T-helper 17 cell (primary cell): Measurements from ENCODE around the gene SERTAD2. TPM values are rescaled to one million over a fixed set of nuclear protein-coding genes. Genes with fewer than 3 reads are reported as not detected.
A peak's percentile ranks its signal among the peaks of the same experiment; 100 is the strongest.

Experiments
- ATAC-seq: fragments of 150-1000 bp; cut with Tn5 transposase; 2 replicates; pipeline ENCODE4 v1.10.0; 2021; ENCODE audit warnings: mild to moderate bottlenecking, moderate library complexity
- DNase-seq, 3 donors: peaks; one replicate each; pipeline versions ENCODE4 v3.0.0 to v3.0.0-alpha.2; 2020 to 2021
- H3K9me3 ChIP-seq: one replicate; pipeline ENCODE4 v1.7.0; 2013; ENCODE audit warnings: low read length, mild to moderate bottlenecking; ENCODE audit not compliant: control insufficient read depth, poor library complexity, severe bottlenecking
- H3K27ac Mint-ChIP-seq: one replicate; pipeline ENCODE4 v1.8.0; 2022; ENCODE audit warnings: mild to moderate bottlenecking, moderate library complexity, mixed read lengths
- H3K27me3 Mint-ChIP-seq: one replicate; pipeline ENCODE4 v1.8.0; 2022; ENCODE audit warnings: mixed read lengths
- H3K36me3 Mint-ChIP-seq: one replicate; pipeline ENCODE4 v1.8.0; 2022; ENCODE audit warnings: low read depth, mixed read lengths
- H3K4me1 Mint-ChIP-seq: one replicate; pipeline ENCODE4 v1.8.0; 2022; ENCODE audit warnings: mild to moderate bottlenecking, mixed read lengths
- H3K4me3 Mint-ChIP-seq: one replicate; pipeline ENCODE4 v1.8.0; 2022; ENCODE audit warnings: mild to moderate bottlenecking, moderate library complexity, mixed read lengths
- total RNA-seq, 4 donors: library from RNA in 2 of 4; stranded (reverse) in 2 of 4; gene quantifications; one replicate each; pipeline ENCODE4 v1.2.3 and lab custom pipeline; 2022 to 2026

The SERTAD2 gene
- total RNA-seq, 2 donors from 2014 or later, result 26.4 to 31.1 TPM

DNA sequence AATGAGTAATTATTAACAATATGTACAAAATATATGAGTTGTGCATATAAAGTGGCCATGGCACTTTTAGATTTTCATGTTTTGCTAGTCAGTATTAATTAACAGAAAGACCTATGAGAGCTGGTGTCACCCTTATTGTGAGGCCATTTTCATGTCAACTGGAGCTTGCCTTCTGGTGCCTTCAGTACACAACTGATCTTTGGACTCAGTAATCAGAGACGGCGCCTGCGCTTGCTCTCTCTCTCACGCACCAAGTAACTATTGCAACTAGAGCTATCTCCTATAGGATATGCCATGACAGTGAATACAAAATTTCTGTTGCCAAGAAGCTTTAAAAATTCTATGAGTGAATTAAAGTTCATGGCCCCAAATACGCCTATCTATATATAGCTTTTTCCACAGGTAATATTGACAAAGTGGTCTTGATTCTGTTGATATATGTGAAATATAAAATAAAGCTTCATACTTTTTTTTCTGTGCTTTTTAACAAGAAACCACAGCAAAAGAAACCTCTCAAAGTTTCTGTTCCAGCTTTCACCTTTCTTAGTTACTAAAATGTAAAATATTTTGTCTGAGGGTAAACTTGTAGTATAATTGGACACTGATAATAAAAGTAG is 2.9 kb downstream of the SERTAD2 start:
- Mint-ChIP-seq H3K27me3 (no peaks in the 10 kb centered on the region), H3K4me3 (no peak overlapping the region), H3K36me3 (no peaks in the 10 kb centered on the region), H3K27ac (no peak overlapping the region), H3K4me1 (peaks cover 32% of the 10 kb centered on the region)
- no peak for DNase-seq
- no peak for ATAC-seq
- no peaks in the 10 kb centered on the region for H3K9me3 ChIP-seq

GRCh38 chr2:64650296-64650695 is 3.4 kb downstream of the SERTAD2 start:
- Mint-ChIP-seq H3K36me3 (no peaks in the 10 kb centered on the region), H3K4me3 (no peak overlapping the region), H3K27me3 (no peaks in the 10 kb centered on the region), H3K27ac (peak overlapping the region; percentile 11), H3K4me1 (peaks cover 28% of the 10 kb centered on the region)
- H3K9me3 ChIP-seq, result no peaks in the 10 kb centered on the region
- ATAC-seq (no peak), DNase-seq (no peak)

- H3K4me1 Mint-ChIP-seq, result peaks cover 29% of the 10 kb centered on the region
- H3K27me3 Mint-ChIP-seq, result no peaks in the 10 kb centered on the region
- H3K9me3 ChIP-seq, result no peaks in the 10 kb centered on the region
- DNase-seq, result no peak
- ATAC-seq, result no peak
- H3K4me3 Mint-ChIP-seq, result no peak overlapping the region
- no peaks in the 10 kb centered on the region for H3K36me3 Mint-ChIP-seq
- H3K27ac Mint-ChIP-seq, result peak overlapping the region; percentile 11
These were observed 4.1 kb downstream of the SERTAD2 start for GRCh38 chr2:64649626-64650025.

DNA sequence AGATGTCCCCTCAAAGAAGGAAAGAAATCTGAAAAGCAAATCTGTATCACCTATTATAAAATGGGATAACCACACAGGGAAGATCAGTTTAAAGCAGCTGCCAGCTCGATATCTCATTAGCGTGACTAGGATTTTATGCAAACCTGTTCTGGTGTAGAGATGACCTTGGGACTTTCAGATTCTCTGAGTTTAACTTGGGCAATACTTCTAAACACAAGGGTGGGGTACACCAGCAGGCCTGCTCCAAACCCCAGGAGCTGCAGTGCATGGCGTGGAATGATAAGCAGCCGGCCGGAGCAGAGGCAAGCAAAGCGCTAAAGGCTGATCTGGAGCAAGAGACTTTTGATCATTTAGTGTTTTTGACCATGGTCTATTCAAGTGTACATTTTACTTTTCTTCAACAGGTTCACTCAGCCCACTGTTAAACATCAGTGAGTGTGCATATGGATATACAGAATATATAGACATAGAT is 4.7 kb downstream of the SERTAD2 start:
- no peak overlapping the region for H3K4me3 Mint-ChIP-seq
- no peaks in the 10 kb centered on the region for H3K9me3 ChIP-seq
- H3K4me1 Mint-ChIP-seq, result peaks cover 33% of the 10 kb centered on the region
- H3K27me3 Mint-ChIP-seq, result no peaks in the 10 kb centered on the region
- H3K36me3 Mint-ChIP-seq, result no peaks in the 10 kb centered on the region
- no peak for DNase-seq
- H3K27ac Mint-ChIP-seq, result no peak overlapping the region
- no peak for ATAC-seq

- no peaks in the 10 kb centered on the region for H3K27me3 Mint-ChIP-seq
- no peaks in the 10 kb centered on the region for H3K36me3 Mint-ChIP-seq
- H3K4me3 Mint-ChIP-seq, result no peak overlapping the region
- ATAC-seq (peak; percentile 56), DNase-seq (peak; percentile 69 to 88 (median 78))
- H3K27ac Mint-ChIP-seq, result no peak overlapping the region
- peaks cover 29% of the 10 kb centered on the region for H3K4me1 Mint-ChIP-seq
- no peaks in the 10 kb centered on the region for H3K9me3 ChIP-seq
These were observed 7.5 kb downstream of the SERTAD2 start for GRCh38 chr2:64646007-64646880.

DNA sequence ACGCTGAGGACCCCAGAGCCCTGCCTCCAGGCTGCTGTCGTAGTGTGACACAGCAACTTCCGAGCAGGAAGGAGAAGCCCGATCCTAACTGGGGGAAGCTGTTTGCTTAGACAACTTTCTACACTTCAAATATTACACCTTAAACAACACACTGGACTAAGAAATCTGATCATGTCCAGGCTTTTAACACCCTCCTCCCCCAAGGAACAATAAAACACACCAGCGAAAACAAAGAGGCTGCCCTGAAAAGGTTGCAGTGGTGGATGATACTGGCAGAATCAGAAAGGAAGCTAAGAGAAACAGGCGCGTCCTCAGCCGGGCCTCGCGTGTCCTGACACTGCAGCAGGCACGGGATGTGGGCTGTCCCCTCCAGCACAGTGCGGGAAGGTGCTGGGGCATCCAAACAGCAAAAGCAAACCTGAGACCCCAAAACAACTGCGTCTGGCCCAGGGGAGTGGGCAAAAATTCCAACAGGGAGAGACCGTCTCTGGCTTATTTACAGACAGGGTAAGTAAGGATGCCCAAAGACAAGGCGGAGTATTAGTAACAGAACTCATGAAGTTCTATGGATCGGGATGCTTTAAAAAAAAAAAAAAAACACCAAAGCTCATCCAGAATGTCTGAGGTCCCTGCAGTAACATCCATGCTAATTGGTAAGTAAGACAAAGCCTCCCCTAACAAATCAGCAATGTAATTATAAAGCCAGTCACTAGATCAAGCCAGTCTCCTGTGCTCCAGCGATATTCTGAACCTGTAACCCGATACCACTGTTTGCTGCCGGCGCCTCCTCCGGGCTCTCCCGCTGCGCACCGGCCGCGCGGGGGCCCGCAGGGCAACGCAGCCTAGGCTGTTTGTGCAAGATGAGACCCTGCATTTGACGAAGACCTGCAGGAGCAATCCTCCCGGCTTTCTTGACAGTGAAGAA is 9.0 kb downstream of the SERTAD2 start:
- ATAC-seq (peak; percentile 70), DNase-seq (no peak)
- peaks cover 25% of the 10 kb centered on the region for H3K4me1 Mint-ChIP-seq
- peak overlapping the region; percentile 81 for H3K27ac Mint-ChIP-seq
- no peaks in the 10 kb centered on the region for H3K36me3 Mint-ChIP-seq
- H3K4me3 Mint-ChIP-seq, result peak overlapping the region; percentile 90
- no peaks in the 10 kb centered on the region for H3K27me3 Mint-ChIP-seq
- H3K9me3 ChIP-seq, result no peaks in the 10 kb centered on the region

GRCh38 chr2:64643838-64644457 is 9.8 kb downstream of the SERTAD2 start:
- Mint-ChIP-seq H3K27me3 (no peaks in the 10 kb centered on the region), H3K27ac (peak overlapping the region; percentile 81), H3K4me3 (peak overlapping the region; percentile 90), H3K36me3 (no peaks in the 10 kb centered on the region), H3K4me1 (peaks cover 22% of the 10 kb centered on the region)
- no peaks in the 10 kb centered on the region for H3K9me3 ChIP-seq
- no peak for DNase-seq
- no peak for ATAC-seq

DNA sequence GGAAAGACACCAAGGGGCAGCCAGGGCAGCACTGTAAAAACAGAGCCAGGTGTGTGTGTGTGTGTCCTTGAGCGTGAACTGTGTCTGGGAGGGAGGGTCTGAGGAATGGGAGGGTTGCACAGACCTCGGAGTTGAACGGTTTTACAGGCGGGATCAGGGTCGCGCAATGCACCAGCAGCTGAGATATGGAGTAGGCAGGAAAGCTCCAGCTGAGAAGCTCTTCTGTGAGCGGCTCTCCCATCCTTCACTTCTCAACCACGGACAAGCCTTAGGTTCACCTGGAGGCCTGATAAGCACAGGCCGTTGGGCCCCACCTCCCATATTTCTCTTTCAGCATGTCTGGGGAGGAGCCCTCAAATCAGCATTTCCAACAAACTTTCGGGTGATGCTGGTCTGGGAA is 12.1 kb downstream of the SERTAD2 start:
- H3K4me1 Mint-ChIP-seq, result peaks cover 35% of the 10 kb centered on the region
- ATAC-seq (no peak), DNase-seq (no peak)
- no peaks in the 10 kb centered on the region for H3K36me3 Mint-ChIP-seq
- no peaks in the 10 kb centered on the region for H3K27me3 Mint-ChIP-seq
- no peak overlapping the region for H3K4me3 Mint-ChIP-seq
- H3K9me3 ChIP-seq, result no peaks in the 10 kb centered on the region
- peak overlapping the region; percentile 3 for H3K27ac Mint-ChIP-seq

GRCh38 chr2:64640153-64641044 is 13.3 kb downstream of the SERTAD2 start:
- Mint-ChIP-seq H3K36me3 (peaks cover 5% of the 10 kb centered on the region), H3K4me3 (no peak overlapping the region), H3K4me1 (peaks cover 40% of the 10 kb centered on the region), H3K27me3 (no peaks in the 10 kb centered on the region), H3K27ac (no peak overlapping the region)
- no peak for ATAC-seq
- DNase-seq, result no peak
- H3K9me3 ChIP-seq, result no peaks in the 10 kb centered on the region

GRCh38 chr2:64639691-64640090 is 14.0 kb downstream of the SERTAD2 start:
- Mint-ChIP-seq H3K4me3 (no peak overlapping the region), H3K27ac (no peak overlapping the region), H3K27me3 (no peaks in the 10 kb centered on the region), H3K4me1 (peaks cover 35% of the 10 kb centered on the region), H3K36me3 (peaks cover 5% of the 10 kb centered on the region)
- DNase-seq (no peak), ATAC-seq (no peak)
- H3K9me3 ChIP-seq, result no peaks in the 10 kb centered on the region

- peaks cover 31% of the 10 kb centered on the region for H3K4me1 Mint-ChIP-seq
- peaks cover 5% of the 10 kb centered on the region for H3K36me3 Mint-ChIP-seq
- H3K4me3 Mint-ChIP-seq, result no peak overlapping the region
- no peaks in the 10 kb centered on the region for H3K27me3 Mint-ChIP-seq
- H3K27ac Mint-ChIP-seq, result peak overlapping the region; percentile 79
- no peak for DNase-seq
- ATAC-seq, result no peak
- no peaks in the 10 kb centered on the region for H3K9me3 ChIP-seq
These were observed 15.1 kb downstream of the SERTAD2 start for GRCh38 chr2:64638502-64639120.
